Activated gamma-delta T cell (primary cell): ENCODE measurements around the gene ESYT2.
"Not testable (repeated sequence)": the region's sequence is repeated elsewhere in the genome, so short reads cannot be mapped to it uniquely, and the experiment has no call there.

Source experiments
- DNase-seq: peaks from one replicate; lab custom pipeline; 2025; lab: John Stamatoyannopoulos, UW

ESYT2 gene

DNA sequence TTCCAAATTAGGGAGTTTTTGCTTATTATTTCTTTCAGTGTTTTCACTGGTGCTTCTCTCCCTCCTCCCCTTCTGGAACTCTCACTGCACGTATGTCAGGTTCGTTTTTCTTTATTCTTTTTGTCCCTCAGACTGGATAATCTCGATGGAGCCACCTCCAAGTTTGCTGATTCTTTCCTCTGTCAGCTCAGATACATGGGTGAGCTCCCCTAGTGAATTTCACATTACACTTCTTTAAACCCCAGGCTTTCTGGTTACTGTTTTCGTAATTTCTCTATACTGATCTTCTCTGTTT is 103.9 kb downstream of the ESYT2 start:
- no peak for DNase-seq

DNA sequence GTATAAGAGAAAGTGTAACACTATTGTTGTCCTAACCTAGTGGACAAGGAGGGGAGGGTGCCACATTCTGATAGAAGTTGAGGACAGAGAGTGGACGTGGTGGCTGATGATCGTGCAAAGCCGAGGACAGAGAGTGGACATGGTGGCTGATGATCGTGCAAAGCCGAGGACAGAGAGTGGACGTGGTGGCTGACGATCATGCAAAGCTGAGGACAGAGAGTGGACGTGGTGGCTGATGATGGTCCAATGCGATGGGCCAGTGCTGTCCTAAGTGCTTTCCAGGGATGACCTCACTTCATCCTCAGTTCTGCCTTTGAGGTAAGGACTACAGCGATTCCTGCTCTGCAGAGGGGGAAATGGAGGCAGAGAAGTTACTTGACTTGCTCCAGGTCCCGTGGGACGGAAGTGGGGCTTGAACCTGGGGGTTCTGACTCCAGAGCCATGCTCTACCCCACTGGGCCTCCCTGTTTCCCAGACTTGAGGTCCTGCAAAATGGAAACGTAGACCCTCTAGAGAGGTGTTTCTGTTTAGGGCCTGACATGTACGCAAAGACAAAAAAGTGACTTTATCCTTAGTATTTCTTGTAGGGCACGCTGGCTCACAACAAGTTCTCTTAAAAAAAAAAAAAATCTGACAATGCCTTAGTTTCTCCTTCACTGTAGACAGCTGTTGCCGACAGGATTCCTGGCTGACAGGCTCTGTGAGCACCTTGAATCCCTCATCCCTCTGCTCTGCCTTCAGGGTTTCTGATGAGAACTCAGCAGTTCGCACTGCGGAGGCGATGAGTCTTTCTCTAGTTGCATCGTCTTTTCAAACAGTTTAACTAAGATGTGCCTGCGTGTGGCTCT is 104.4 kb downstream of the ESYT2 start:
- no peak for DNase-seq

DNA sequence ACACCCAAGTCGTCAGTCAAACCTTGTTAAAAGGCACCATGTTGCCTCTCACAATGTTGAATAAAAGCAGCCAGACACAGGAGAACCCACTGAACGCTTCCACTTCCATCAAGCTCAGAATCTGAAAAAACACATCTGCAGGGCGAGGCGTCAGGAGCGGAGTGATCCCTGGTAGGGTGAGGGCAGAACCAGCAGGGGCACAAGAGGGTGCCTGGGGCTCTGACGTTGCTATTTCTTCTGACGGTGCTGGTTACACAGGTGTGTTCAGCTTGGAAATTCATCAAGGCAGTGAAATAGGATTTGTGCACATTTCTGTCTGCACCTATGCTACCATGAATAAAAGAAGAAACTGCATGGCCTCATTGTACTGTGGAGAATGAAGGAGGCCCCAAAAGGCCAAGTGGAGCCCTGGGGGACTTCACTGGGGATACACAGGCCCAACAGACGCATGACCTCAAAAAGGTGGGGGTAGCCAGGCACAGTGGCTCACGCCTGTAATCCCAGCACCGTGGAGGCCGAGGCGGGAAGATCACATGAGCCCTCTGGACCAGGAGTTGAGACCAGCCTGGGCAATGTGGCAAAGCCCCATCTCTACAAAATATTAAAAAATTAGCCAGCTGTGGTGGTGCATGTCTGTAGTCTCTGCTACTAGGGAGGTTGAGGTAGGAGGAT is 105.5 kb downstream of the ESYT2 start:
- DNase-seq: no peak

DNA sequence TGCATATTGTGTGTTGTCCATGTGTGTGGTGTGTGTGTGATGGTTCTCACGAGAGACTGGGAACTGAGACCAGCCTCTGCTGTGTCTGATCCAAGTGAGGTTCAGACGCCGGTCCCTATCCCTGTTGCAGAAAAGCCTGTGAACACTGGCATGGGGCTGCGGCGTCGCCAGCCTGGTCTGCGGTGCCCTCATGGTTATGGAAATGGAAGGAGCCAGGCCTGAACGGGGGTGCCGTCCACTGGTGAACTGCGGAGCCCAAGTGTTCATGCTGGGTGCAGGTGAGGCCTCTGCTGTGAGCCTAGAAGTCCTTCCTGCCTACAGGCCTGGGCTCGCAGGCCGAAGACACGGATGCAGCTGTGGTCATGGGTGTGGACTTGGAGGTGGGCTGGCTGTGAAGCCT is 106.0 kb downstream of the ESYT2 start:
- no peak for DNase-seq

- DNase-seq: no peak
Observed at GRCh38 chr7:158722574-158723237, 106.6 kb downstream of the ESYT2 start.

DNA sequence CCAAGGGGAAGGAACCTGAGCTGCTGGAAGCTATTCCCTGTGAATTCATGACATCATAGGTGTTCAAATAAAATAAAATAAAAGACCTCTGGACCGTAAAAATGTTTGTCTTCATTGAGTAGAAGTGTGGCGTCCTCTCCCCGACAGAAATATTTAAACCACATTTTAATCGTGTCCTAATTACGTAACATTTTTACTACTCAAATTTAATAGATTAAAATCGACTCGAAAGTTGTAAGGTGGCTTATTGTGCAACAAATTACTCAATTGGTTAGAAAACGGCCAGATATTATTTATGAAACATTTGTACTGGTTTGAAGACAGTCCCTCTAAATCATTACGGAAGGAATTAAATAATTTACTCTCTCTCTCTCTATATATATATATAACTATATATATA is 109.2 kb downstream of the ESYT2 start:
- no peak for DNase-seq

- DNase-seq: no peak
Observed at GRCh38 chr7:158716802-158717201, 112.5 kb downstream of the ESYT2 start.

- no peak for DNase-seq
Observed at GRCh38 chr7:158710651-158711102, 118.6 kb downstream of the ESYT2 start.

DNA sequence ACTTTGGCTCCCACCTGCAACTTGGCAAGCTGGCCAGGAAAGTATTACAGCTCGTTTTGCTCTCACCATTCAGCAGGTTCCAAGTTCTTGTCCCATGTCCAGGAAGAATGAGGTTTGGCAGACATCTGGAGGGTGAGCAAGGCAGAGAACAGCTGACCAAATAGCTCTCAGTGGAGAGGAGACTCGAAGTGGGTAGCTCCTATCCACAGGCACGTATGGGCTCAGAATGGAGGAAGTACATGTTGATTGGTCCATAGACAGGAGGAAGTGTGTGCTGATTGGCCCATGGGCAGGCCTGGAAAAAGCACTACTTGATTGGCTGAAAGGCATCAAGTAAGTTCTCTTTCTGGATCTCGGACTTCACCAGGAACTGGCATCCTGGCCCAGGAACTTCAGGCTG is 121.7 kb downstream of the ESYT2 start:
- no peak for DNase-seq

- no peak for DNase-seq
Observed at GRCh38 chr7:158706710-158707590, 122.4 kb downstream of the ESYT2 start.

GRCh38 chr7:158706273-158706704 is 123.0 kb downstream of the ESYT2 start:
- no peak for DNase-seq

DNA sequence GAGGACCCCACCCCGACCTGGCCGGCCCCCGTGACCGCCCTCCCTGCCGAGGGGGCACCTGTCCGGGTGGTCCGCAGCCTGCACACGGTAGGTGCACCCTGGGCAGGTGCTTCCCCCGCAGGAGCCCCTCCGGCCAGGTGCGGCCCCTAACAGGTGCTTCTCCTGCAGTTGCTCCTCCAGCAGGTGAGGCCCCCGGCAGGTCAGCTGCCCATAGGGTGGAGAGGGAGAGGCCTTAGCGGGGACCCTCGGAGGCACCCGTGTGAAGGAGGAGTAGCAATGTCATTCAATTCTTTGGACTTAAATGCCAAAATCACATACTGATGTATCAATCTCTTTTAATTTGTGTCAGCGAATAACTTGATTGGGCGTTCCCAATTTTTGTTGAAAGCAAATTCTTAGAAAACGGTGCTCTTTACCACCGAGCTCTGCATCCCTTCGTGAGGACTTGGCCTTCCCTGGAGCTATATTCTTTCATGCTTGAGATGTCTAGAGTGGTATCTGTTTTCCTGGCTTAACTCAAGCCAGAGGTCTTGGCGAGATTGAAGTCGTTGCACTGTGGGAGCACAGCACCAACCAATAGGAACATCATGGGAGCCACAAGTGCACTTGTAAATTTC is 124.0 kb downstream of the ESYT2 start:
- no peak for DNase-seq

GRCh38 chr7:158704524-158705233 is 124.6 kb downstream of the ESYT2 start, which contains the start of gene NCAPG2:
Gene NCAPG2 (minus strand): TSS chr7:158704804. CDS start chr7:158701899, 2,905 bp downstream.
- DNase-seq: peak; percentile 96

DNA sequence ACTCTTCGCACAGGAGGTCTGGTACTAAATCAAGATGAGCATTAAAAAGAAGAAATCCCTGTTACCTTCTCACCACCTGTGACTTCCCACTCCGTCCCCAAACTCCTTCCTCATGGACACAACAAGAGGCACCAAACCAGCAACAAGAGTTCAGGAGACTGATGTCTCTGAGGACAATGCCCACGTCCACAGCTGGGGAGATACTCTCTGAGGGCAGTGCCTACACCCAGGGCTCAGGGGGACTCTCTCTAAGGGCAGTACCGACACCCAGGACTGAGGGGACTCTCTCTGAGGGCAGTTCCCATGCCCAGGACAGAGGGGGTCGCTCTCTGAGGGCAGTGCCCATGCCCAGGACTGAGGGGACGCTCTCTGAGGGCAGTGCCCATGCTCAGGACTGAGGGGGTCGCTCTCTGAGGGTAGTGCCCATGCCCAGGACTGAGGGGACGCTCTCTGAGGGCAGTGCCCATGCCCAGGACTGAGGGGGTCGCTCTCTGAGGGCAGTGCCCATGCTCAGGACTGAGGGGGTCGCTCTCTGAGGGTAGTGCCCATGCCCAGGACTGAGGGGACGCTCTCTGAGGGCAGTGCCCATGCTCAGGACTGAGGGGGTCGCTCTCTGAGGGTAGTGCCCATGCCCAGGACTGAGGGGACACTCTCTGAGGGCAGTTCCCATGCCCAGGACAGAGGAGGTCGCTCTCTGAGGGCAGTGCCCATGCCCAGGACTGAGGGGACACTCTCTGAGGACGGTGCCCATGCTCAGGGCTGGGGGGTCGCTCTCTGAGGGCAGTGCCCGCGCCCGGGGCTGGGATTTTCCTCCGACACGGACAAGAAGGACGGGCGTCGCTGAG is 125.4 kb downstream of the ESYT2 start:
- DNase-seq: not testable (repeated sequence)

- DNase-seq: no peak
Observed at GRCh38 chr7:158702944-158703343, 126.4 kb downstream of the ESYT2 start.

DNA sequence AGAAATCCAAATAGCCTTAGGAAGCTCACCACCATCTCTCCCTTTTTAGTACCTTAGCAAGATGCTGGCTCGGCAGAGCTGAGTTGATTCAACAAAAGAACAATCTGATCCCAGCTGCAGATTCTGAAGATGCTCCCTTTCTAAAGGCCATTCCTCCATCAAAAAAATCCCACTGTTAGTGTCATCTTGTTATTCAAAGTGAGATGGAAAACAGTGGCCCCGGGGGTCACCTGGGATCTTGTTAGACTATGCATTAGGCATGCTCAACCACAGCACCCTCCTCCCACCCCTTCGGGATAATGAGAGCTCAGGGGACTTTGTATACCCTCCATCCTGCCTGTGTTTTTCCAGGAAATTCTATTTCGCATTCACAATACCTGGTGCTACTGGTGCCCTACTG is 127.1 kb downstream of the ESYT2 start:
- no peak for DNase-seq

- DNase-seq: no peak
Observed at GRCh38 chr7:158700008-158700407, 129.3 kb downstream of the ESYT2 start.

DNA sequence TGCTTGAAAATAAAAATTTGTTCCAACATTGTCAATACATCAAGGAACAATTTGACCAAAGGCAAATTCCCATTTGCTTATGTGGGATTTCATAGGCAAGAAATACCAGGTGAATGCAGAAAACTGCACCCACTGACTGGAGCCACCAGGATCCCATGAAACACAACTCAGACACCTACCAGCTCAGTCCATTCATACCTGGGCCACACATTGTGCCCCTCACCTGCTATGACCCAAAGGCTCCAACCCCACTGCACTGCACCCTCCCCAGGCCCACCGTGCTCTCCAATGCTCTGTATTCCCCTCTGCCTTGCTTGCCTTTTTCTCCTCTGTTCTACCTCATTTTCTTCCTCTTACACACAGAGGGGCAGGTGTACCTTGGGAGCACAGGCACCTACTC is 130.0 kb downstream of the ESYT2 start:
- DNase-seq: no peak

GRCh38 chr7:158698657-158699195 is 130.6 kb downstream of the ESYT2 start:
- DNase-seq: no peak
